PC-3 (cell line): Measurements from ENCODE around the gene TOPORS. TPM values are rescaled to one million over a fixed set of nuclear protein-coding genes. Genes with fewer than 3 reads are reported as not detected.
"Not testable (repeated sequence)": the region's sequence is repeated elsewhere in the genome, so short reads cannot be mapped to it uniquely, and the experiment has no call there.

Experiments
- ATAC-seq: fragments of 200-7000 bp; cut with Tn5 transposase; 2 replicates; pipeline ENCODE4 v1.9.1; 2020; ENCODE audit warnings: mild to moderate bottlenecking, moderate library complexity
- BruUV-seq: library from RNA; stranded (reverse); fragments of 400-500 nt; replicated peaks from 2 replicates; lab custom pipeline; 2021; lab: Mats Ljungman, UMichigan
- CTCF ChIA-PET: fragments of 300-600 bp; sonication (Branson Sonifier 250); formaldehyde crosslinking; loops from one replicate; lab custom pipeline; 2022; ENCODE audit warnings: antibody characterized with exemption; lab: Charles Lee
- POLR2A ChIA-PET: fragments of 300-600 bp; sonication (Branson Sonifier 250); formaldehyde crosslinking; loops from one replicate; lab custom pipeline; 2022; ENCODE audit warnings: antibody characterized with exemption; ENCODE audit not compliant: unreplicated experiment; lab: Charles Lee
- DNase-seq: peaks from one replicate; pipeline ENCODE4 v3.0.0-alpha.2; 2015
- H2AFZ ChIP-seq: fragments of 300-600 bp; sonication (generic); 2 replicates; pipeline ENCODE4 v1.6.0; 2016; ENCODE audit warnings: antibody characterized with exemption, low read length
- H3F3A ChIP-seq: fragments of 300-600 bp; sonication (generic); one replicate; pipeline ENCODE4 v1.6.0; 2017; ENCODE audit warnings: antibody characterized with exemption, low read length, control low read depth, mild to moderate bottlenecking; ENCODE audit not compliant: unreplicated experiment
- H3K27ac ChIP-seq: fragments of 300-600 bp; sonication (generic); 2 replicates; pipeline ENCODE4 v1.5.1; 2016; ENCODE audit warnings: mild to moderate bottlenecking, low read length
- H3K27me3 ChIP-seq: fragments of 300-600 bp; sonication (generic); 2 replicates; pipeline ENCODE4 v1.6.1; 2016; ENCODE audit warnings: low read length, mixed read lengths
- H3K36me3 ChIP-seq: fragments of 300-600 bp; sonication (generic); 2 replicates; pipeline ENCODE4 v1.6.1; 2016; ENCODE audit warnings: low read depth, mixed run types, low read length, mixed read lengths
- H3K4me1 ChIP-seq: fragments of 300-600 bp; sonication (generic); 2 replicates; pipeline ENCODE4 v1.5.1; 2016; ENCODE audit warnings: low read length; ENCODE audit not compliant: insufficient read depth
- H3K4me2 ChIP-seq: fragments of 300-600 bp; sonication (generic); 2 replicates; pipeline ENCODE4 v1.6.0; 2016; ENCODE audit warnings: low read length
- H3K4me3 ChIP-seq: fragments of 300-600 bp; sonication (generic); 2 replicates; pipeline ENCODE4 v1.5.1; 2016; ENCODE audit warnings: mild to moderate bottlenecking, low read length, mixed read lengths
- H3K79me2 ChIP-seq: fragments of 300-600 bp; sonication (generic); 2 replicates; pipeline ENCODE4 v1.6.1; 2017; ENCODE audit warnings: low read length, mixed read lengths
- H3K9ac ChIP-seq: fragments of 300-600 bp; sonication (generic); 2 replicates; pipeline ENCODE4 v1.6.0; 2016; ENCODE audit warnings: mild to moderate bottlenecking, low read length
- H3K9me2 ChIP-seq: fragments of 300-600 bp; sonication (generic); replicated peaks from 2 replicates; pipeline ENCODE4 v1.6.1; 2016; ENCODE audit warnings: mixed run types, low read length, mixed read lengths
- H3K9me3 ChIP-seq: fragments of 300-600 bp; sonication (generic); 2 replicates; pipeline ENCODE4 v1.6.1; 2016; ENCODE audit warnings: low read length, mixed read lengths
- H4K20me1 ChIP-seq: fragments of 300-600 bp; sonication (generic); 2 replicates; pipeline ENCODE4 v1.6.1; 2016; ENCODE audit warnings: low read length, mixed read lengths
- CTCF ChIP-seq: fragments of 300-600 bp; sonication (generic); conservative IDR thresholded peaks from 2 replicates; pipeline ENCODE4 v1.5.1; 2017; ENCODE audit warnings: antibody characterized with exemption, low read depth, mild to moderate bottlenecking, low read length
- EZH2 ChIP-seq: fragments of 300-600 bp; sonication (generic); IDR thresholded peaks from one replicate; pipeline ENCODE4 v1.6.1; 2017; ENCODE audit warnings: antibody characterized with exemption, mild to moderate bottlenecking, low read length; ENCODE audit not compliant: unreplicated experiment
- EZH2phosphoT487 ChIP-seq: fragments of 300-600 bp; sonication (generic); IDR thresholded peaks from 2 replicates; pipeline ENCODE4 v1.6.1; 2018; ENCODE audit warnings: mild to moderate bottlenecking, antibody characterized with exemption, low read length, borderline replicate concordance
- intact Hi-C: fragments of 100-400 bp; cut with micrococcal nuclease; formaldehyde crosslinking; loops from 2 replicates; pipeline ENCODE4 v1.9.0; 2023
- total RNA-seq: library from RNA; depleted of rRNA; stranded (reverse); fragments of >200 nt; gene quantifications from 2 replicates; pipeline ENCODE4 v1.2.3, GENCODE V29; 2014

Gene TOPORS
- total RNA-seq, 1 experiment from 2014 or later: 11.4 TPM

- TF ChIP-seq EZH2phosphoT487: no peak
- Histone ChIP-seq H3K36me3 (no peaks in the 10 kb centered on the region), H3K9me3 (no peaks in the 10 kb centered on the region), H3K9me2 (no peaks in the 10 kb centered on the region), H3K27me3 (no peaks in the 10 kb centered on the region), H3K4me2 (peak overlapping the region; percentile 98), H3F3A (no peaks in the 10 kb centered on the region), H2AFZ (peak overlapping the region; percentile 94), H4K20me1 (no peaks in the 10 kb centered on the region), H3K4me1 (peaks cover 7% of the 10 kb centered on the region; the same call in 1 of the 2 replicates), H3K4me3 (peak overlapping the region; percentile 92), H3K9ac (peak overlapping the region; percentile 79), H3K79me2 (peaks cover 28% of the 10 kb centered on the region), H3K27ac (peak overlapping the region; percentile 78)
- POLR2A ChIA-PET: interaction anchor here (1.2 kb wide), 1 partner anchor 147 kb away, joined by 12 read pairs; no protein-coding TSS in a partner anchor
- ATAC-seq: no peak
- no peak for DNase-seq
- intact Hi-C loops: loop anchor here (2.0 kb wide), 2 partner anchors 47 to 147 kb away; partner anchors contain the start of gene NDUFB6
- CTCF ChIA-PET: interaction anchor here (0.5 to 2.1 kb wide), 6 partner anchors 15 to 147 kb away, joined by 3 to 16 read pairs (median 4); no protein-coding TSS in a partner anchor
- TSS peak; percentile 69 for BruUV-seq
These were observed 26.7 kb downstream of the TOPORS start for GRCh38 chr9:32525709-32526030.

DNA sequence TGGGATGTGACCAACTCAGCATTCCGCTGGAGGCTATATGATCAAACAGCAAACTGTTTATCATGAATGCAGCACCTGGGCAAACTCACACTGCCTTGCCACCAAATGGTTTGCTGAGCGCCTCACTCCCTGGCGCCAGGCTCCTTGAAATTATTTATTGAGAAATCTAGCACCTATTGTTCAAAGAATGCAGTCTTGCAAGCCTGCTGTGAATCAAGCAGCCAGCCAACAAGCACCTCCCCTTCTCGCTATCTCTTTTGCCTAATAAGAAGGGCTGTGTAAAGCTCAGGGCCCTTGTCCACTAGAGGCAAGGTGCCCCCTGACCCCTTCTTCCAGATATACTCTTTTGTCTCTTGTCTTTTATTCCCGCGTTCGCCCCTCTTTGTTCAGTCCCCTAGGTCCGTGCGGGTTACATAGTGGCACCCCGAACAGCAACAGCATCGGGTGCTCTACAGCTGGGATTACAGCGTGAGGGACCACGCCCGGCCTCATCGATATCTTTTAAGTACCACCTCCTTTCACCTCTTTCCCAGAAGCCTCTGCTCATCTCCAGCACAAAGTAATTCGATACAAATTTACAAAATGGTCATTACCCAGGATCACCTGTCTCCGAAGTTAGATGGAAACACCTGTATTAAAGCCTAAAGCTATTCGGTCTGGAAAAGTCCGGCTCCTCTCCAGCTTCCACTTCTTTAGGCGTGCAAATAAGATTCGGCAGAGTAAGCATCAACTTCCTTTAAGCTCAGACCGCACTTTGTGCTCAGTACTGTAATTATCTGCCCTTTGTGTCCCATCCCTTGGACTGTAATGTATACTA, 27.3 kb downstream of the TOPORS start:
- H3K9ac ChIP-seq: peak overlapping the region; percentile 79
- peak overlapping the region; percentile 98 for H3K4me2 ChIP-seq
- DNase-seq (peak; percentile 30), ATAC-seq (peak; percentile 28)
- TF ChIP-seq EZH2phosphoT487: no peak
- TF ChIP-seq EZH2: no peak
- TF ChIP-seq CTCF: no peak
- peak overlapping the region; percentile 78 for H3K27ac ChIP-seq
- intact Hi-C loops: no loop called here
- TSS peak; percentile 61 for BruUV-seq
- CTCF ChIA-PET: interaction anchor here (0.7 to 2.1 kb wide), 3 partner anchors 25 to 146 kb away, joined by 3 to 16 read pairs (median 5); no protein-coding TSS in a partner anchor
- H3K9me2 ChIP-seq: no peaks in the 10 kb centered on the region
- H3K79me2 ChIP-seq: peaks cover 28% of the 10 kb centered on the region
- H2AFZ ChIP-seq: peak overlapping the region; percentile 94
- POLR2A ChIA-PET: no interaction called here
- peaks cover 5% of the 10 kb centered on the region for H3K36me3 ChIP-seq
- no peaks in the 10 kb centered on the region for H3K9me3 ChIP-seq
- no peaks in the 10 kb centered on the region for H4K20me1 ChIP-seq
- H3K4me1 ChIP-seq: peaks cover 7% of the 10 kb centered on the region; the same call in 1 of the 2 replicates
- H3K4me3 ChIP-seq: peak overlapping the region; percentile 92
- H3K27me3 ChIP-seq: no peaks in the 10 kb centered on the region
- no peaks in the 10 kb centered on the region for H3F3A ChIP-seq

- H3K27ac ChIP-seq, CTCF ChIA-PET, intact Hi-C loops, ATAC-seq, H4K20me1 ChIP-seq, POLR2A ChIA-PET, H3K27me3 ChIP-seq, DNase-seq, H3K4me1 ChIP-seq, H3K9ac ChIP-seq, H3K36me3 ChIP-seq, H3K9me2 ChIP-seq, H3F3A ChIP-seq, H3K9me3 ChIP-seq, BruUV-seq: not testable (repeated sequence)
- Histone ChIP-seq H3K4me3 (peak overlapping the region; percentile 92), H2AFZ (peak overlapping the region; percentile 94; the same call in 1 of the 2 replicates), H3K79me2 (peaks cover 28% of the 10 kb centered on the region), H3K4me2 (peak overlapping the region; percentile 98)
These were observed 27.9 kb downstream of the TOPORS start for GRCh38 chr9:32524558-32524891.
